Gastrocnemius medialis (tissue), 4 donors: ENCODE data around the gene ZNF195.
"Not testable (repeated sequence)": the region's sequence is repeated elsewhere in the genome, so short reads cannot be mapped to it uniquely, and the experiment has no call there.

Experiments used
- POLR2A ChIP-seq, 2 donors: fragments of 450-650 bp; IDR thresholded peaks; one replicate each; pipeline ENCODE4 v1.6.1; 2017; ENCODE audit warnings: antibody characterized with exemption in 2 of 2, mild to moderate bottlenecking in 2 of 2, moderate library complexity in 2 of 2
- TF ChIP-seq, protein P1 (sequence below), 5 experiments: fragments of 450-650 bp in 3 of 5; fragments of 200-600 bp in 2 of 5; sonication (generic) in 2 of 5; IDR thresholded peaks in 4 of 5; conservative IDR thresholded peaks in 1 of 5; 1 replicate in 4 of 5; 2 replicates in 1 of 5; pipeline ENCODE4 v1.5.1; 2016 to 2019; ENCODE audit warnings: antibody characterized with exemption in 5 of 5, mild to moderate bottlenecking in 3 of 5, moderate library complexity in 3 of 5

DNA sequence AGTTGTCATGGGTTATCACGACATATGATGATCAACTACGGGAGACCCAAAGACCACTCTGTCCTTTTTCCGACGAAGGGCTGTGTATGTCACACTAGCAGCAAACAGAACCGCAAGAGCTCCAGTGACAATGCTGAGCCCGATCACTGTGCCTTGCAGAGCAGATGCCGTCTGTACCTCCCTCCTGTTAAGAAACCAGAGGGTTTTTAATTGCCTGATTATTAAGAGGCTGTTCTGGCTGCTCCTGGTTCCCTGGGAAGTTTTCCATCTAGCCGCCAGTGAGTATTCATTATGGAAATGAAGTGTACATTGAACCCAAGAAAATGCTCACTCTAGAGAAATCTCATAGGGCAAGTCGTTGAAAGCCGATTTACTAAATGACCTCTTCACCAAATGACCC lies 49.1 kb upstream of the ZNF195 start:
- TF ChIP-seq, protein P1, sequence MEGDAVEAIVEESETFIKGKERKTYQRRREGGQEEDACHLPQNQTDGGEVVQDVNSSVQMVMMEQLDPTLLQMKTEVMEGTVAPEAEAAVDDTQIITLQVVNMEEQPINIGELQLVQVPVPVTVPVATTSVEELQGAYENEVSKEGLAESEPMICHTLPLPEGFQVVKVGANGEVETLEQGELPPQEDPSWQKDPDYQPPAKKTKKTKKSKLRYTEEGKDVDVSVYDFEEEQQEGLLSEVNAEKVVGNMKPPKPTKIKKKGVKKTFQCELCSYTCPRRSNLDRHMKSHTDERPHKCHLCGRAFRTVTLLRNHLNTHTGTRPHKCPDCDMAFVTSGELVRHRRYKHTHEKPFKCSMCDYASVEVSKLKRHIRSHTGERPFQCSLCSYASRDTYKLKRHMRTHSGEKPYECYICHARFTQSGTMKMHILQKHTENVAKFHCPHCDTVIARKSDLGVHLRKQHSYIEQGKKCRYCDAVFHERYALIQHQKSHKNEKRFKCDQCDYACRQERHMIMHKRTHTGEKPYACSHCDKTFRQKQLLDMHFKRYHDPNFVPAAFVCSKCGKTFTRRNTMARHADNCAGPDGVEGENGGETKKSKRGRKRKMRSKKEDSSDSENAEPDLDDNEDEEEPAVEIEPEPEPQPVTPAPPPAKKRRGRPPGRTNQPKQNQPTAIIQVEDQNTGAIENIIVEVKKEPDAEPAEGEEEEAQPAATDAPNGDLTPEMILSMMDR (IDR thresholded peaks at IDR 0.05 in 4 of 5, conservative IDR thresholded peaks at IDR 0.05 in 1 of 5), result not testable (repeated sequence)
- not testable (repeated sequence) for TF ChIP-seq POLR2A (IDR thresholded peaks at IDR 0.05)
